Left lung (tissue), 10 donors: ENCODE measurements around the gene RAPSN. TPM values are rescaled to one million over a fixed set of nuclear protein-coding genes. Genes with fewer than 3 reads are reported as not detected.
"Not testable (repeated sequence)": the region's sequence is repeated elsewhere in the genome, so short reads cannot be mapped to it uniquely, and the experiment has no call there.

Experiments used
- ATAC-seq: fragments of 200-7000 bp; cut with Tn5 transposase; one replicate; pipeline ENCODE4 v1.9.1; 2020; ENCODE audit warnings: moderate library complexity
- DNase-seq, 4 donors: peaks; one replicate each; pipeline ENCODE4 v3.0.0-alpha.2; 2013 to 2020
- H3K27ac ChIP-seq, 2 donors: fragments of 200-600 bp; sonication (generic) in 1 of 2; one replicate each; pipeline versions ENCODE4 v1.5.0 to v1.8.0; 2020 to 2021
- H3K27me3 ChIP-seq, 2 donors: fragments of 200-600 bp; sonication (generic) in 1 of 2; one replicate each; pipeline versions ENCODE4 v1.5.0 to v1.8.0; 2020 to 2021
- H3K36me3 ChIP-seq, 2 donors: fragments of 200-600 bp; sonication (generic) in 1 of 2; one replicate each; pipeline versions ENCODE4 v1.5.0 to v1.8.0; 2020 to 2021
- H3K4me1 ChIP-seq, 2 donors: fragments of 200-600 bp; one replicate each; pipeline ENCODE4 v1.8.0; 2021
- H3K4me3 ChIP-seq, 2 donors: fragments of 200-600 bp; sonication (generic) in 1 of 2; one replicate each; pipeline versions ENCODE4 v1.5.0 to v1.8.0; 2020 to 2021; ENCODE audit warnings: mild to moderate bottlenecking in 1 of 2
- H3K9me3 ChIP-seq, 2 donors: fragments of 200-600 bp; sonication (generic) in 1 of 2; one replicate each; pipeline versions ENCODE4 v1.5.0 to v1.8.0; 2020 to 2021
- intact Hi-C, 2 donors: fragments of 100-400 bp; cut with DNase I; formaldehyde crosslinking; loops; one replicate each; pipeline versions ENCODE4 v1.11.2 to v1.14.2; 2022
- polyA plus RNA-seq, 6 donors: library from polyadenylated mRNA; unstranded; fragments of 120-200 nt; gene quantifications; one replicate each; pipeline ENCODE4 v1.2.1, GENCODE V29; 2013; ENCODE audit not compliant: insufficient read length in 6 of 6
- total RNA-seq, 2 donors: library from RNA; stranded (reverse); fragmentation: NEBNext Ultra II Directional; extraction: Animal tissue kit (Norgen Biotek cat#: 25700); gene quantifications; one replicate each; pipeline ENCODE4 v1.2.1, GENCODE V29; 2021
- TF ChIP-seq, protein P1 (sequence below), 2 donors: fragments of 200-600 bp; sonication (generic) in 1 of 2; IDR thresholded peaks; one replicate each; pipeline versions ENCODE4 v1.5.0 to v1.8.0; 2021; ENCODE audit warnings: antibody characterized with exemption in 2 of 2
- donor health status: DM: no; HTN: yes; CAD: no.
- donor health status: DM: no; HTN: no; CAD: no.

RAPSN gene
- total and polyA plus RNA-seq, 8 donors = 0.26 to 1.0 (median 0.51) TPM

DNA sequence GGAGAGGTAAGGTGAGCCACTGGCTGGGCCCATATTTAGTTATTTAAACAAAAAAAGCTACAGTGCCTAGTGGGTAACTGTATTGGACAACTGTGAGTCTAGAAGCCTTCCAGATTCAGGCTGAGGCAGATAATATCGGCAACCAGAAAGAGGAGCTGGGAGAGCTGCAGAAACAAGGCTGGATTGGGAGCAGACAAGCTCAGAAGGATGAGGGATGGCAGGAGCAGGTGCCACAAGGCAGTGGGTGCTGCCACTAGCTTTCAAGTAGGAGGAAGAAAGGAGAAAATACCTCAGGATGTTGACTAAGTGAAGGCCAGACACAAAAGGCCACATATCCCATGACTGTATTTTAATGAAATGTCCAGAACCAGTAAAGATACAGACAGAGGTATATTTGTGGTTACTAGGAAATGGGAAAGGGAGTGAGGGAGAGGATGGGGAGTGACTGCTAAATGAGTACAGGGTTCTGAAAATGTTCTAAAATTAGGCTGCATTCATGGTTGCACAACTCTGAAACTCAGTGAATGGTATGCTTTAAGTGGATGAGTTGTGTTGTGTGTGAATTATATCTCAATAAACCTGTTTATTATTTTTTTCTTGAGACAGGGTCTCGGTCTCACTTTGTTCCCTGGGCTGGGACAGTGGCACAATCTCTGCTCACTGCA is 11.8 kb upstream of the RAPSN start:
- TF ChIP-seq, protein P1, sequence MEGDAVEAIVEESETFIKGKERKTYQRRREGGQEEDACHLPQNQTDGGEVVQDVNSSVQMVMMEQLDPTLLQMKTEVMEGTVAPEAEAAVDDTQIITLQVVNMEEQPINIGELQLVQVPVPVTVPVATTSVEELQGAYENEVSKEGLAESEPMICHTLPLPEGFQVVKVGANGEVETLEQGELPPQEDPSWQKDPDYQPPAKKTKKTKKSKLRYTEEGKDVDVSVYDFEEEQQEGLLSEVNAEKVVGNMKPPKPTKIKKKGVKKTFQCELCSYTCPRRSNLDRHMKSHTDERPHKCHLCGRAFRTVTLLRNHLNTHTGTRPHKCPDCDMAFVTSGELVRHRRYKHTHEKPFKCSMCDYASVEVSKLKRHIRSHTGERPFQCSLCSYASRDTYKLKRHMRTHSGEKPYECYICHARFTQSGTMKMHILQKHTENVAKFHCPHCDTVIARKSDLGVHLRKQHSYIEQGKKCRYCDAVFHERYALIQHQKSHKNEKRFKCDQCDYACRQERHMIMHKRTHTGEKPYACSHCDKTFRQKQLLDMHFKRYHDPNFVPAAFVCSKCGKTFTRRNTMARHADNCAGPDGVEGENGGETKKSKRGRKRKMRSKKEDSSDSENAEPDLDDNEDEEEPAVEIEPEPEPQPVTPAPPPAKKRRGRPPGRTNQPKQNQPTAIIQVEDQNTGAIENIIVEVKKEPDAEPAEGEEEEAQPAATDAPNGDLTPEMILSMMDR (IDR thresholded peaks at IDR 0.05) = no peak
- no peak for DNase-seq
- H3K27ac ChIP-seq = no peak overlapping the region
- no peaks in the 10 kb centered on the region for H3K9me3 ChIP-seq
- H3K27me3 ChIP-seq = no peaks in the 10 kb centered on the region
- H3K36me3 ChIP-seq = peaks cover 0 to 52% of the 10 kb centered on the region in 2 donors
- no peak overlapping the region for H3K4me3 ChIP-seq
- no peak for ATAC-seq
- intact Hi-C loops = no loop called here
- H3K4me1 ChIP-seq = peaks cover 0 to under 1% of the 10 kb centered on the region in 2 donors

DNA sequence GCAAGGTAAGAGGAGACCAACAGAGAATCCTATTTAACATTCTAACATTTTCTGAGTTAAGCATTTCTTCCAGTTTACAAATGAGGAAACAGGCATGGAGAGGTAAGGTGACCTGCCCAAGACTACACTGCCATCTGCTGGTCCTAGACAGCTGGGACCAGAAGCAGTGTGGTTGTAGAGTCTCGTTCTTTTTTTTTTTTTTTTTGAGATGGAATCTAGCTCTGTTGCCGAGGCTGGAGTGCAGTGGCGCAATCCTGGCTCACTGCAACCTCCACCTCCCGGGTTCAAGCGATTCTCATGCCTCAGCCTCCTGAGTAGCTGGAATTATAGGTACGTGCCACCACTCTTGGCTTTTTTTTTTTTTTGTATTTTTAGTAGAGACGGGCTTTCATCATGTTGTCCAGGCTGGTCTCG is 5.3 kb upstream of the RAPSN start:
- not testable (repeated sequence) for H3K4me3 ChIP-seq, H3K9me3 ChIP-seq, H3K27me3 ChIP-seq, H3K36me3 ChIP-seq, H3K4me1 ChIP-seq, H3K27ac ChIP-seq
- intact Hi-C loops = loop anchor here in 1 of 2 donors (10.0 kb wide), 1 partner anchor 79 kb away; the partner anchor contains the start of gene SPI1
- DNase-seq (peak in 3 of 4 donors; percentile 48 to 86 (median 75)), ATAC-seq (peak; percentile 99)
- TF ChIP-seq, protein P1 (IDR thresholded peaks at IDR 0.05) = peak; percentile 60 to 68

DNA sequence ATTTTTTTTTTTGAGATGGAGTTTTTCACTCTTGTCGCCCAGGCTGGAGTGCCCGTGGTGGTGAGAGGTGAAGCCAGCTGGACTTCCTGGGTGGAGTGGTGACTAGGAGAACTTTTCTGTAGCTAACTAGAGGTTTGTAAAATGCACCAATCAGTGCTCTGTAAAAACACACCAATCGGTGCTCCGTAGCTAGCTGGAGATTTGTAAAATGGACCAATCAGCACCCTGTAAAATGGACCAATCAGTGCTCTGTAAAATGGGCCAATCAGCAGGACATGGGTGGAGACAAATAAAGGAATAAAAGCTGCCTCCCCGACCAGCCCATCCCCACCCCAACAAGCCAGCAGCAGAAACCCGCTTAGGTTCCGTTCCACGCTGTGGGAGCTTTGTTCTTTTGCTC is 4.4 kb upstream of the RAPSN start:
- H3K36me3 ChIP-seq = no peaks in the 10 kb centered on the region
- no peak overlapping the region for H3K27ac ChIP-seq
- TF ChIP-seq, protein P1 (IDR thresholded peaks at IDR 0.05) = no peak
- intact Hi-C loops = loop anchor here in 1 of 2 donors (10.0 kb wide), 1 partner anchor 79 kb away; the partner anchor contains the start of gene SPI1
- no peak overlapping the region for H3K4me3 ChIP-seq
- no peak for DNase-seq
- no peaks in the 10 kb centered on the region for H3K27me3 ChIP-seq
- ATAC-seq = no peak
- H3K4me1 ChIP-seq = no peaks in the 10 kb centered on the region
- no peaks in the 10 kb centered on the region for H3K9me3 ChIP-seq

GRCh38 chr11:47451990-47452389 is 3.1 kb upstream of the RAPSN start:
- Histone ChIP-seq H3K27ac (no peak overlapping the region), H3K4me3 (no peak overlapping the region), H3K9me3 (no peaks in the 10 kb centered on the region), H3K36me3 (no peaks in the 10 kb centered on the region), H3K27me3 (no peaks in the 10 kb centered on the region), H3K4me1 (no peaks in the 10 kb centered on the region)
- intact Hi-C loops = loop anchor here in 1 of 2 donors (10.0 kb wide), 1 partner anchor 77 kb away; the partner anchor contains the start of gene SPI1
- DNase-seq (no peak), ATAC-seq (no peak)
- TF ChIP-seq, protein P1 (IDR thresholded peaks at IDR 0.05) = no peak

GRCh38 chr11:47451436-47451835 is 2.5 kb upstream of the RAPSN start:
- Histone ChIP-seq H3K9me3 (no peaks in the 10 kb centered on the region), H3K27me3 (no peaks in the 10 kb centered on the region), H3K27ac (no peak overlapping the region), H3K4me1 (no peaks in the 10 kb centered on the region), H3K4me3 (no peak overlapping the region), H3K36me3 (no peaks in the 10 kb centered on the region)
- TF ChIP-seq, protein P1 (IDR thresholded peaks at IDR 0.05) = no peak
- ATAC-seq (no peak), DNase-seq (no peak)
- intact Hi-C loops = loop anchor here in 1 of 2 donors (10.0 kb wide), 1 partner anchor 77 kb away; the partner anchor contains the start of gene SPI1
